Epithelial cell of proximal tubule (primary cell): ENCODE results near the gene ATP9A. TPM values are rescaled to one million over a fixed set of nuclear protein-coding genes. Genes with fewer than 3 reads are reported as not detected.

ENCODE experiments used
- DNase-seq: peaks from one replicate; pipeline ENCODE4 v3.0.0-alpha.2; 2011; ENCODE audit warnings: low read depth
- H3K4me3 ChIP-seq: 2 replicates; pipeline ENCODE4 v1.5.1; 2011; ENCODE audit warnings: low read depth, mild to moderate bottlenecking, low read length
- total RNA-seq: library from RNA; depleted of rRNA; stranded (reverse); fragments of >200 nt; gene quantifications from 2 replicates; pipeline ENCODE4 v1.2.3, GENCODE V29; 2015
- TF ChIP-seq, protein P1 (sequence below): conservative IDR thresholded peaks from 2 replicates; pipeline ENCODE4 v1.5.1; 2012; ENCODE audit warnings: low read depth, mild to moderate bottlenecking, low read length

The ATP9A gene
- total RNA-seq, 1 donor from 2014 or later, result 22.5 TPM

DNA sequence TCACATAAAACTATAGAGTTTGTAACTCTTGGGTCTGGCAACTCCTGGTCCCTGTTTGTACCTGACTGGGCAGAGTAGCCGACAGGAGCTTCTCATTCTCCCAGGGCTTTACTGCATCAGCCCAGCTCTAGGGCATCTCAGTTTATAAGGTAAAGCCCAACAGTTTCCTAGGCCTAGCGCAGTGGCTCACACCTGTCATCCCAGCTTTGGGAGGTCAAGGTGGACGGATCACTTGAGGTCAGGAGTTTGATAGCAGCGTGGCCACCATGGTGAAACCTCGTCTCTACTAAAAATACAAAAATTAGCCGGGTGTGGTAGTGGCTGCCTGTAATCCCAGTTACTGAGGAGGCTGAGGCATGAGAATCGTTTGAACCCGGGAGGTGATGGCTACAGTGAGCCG, 47.8 kb downstream of the ATP9A start:
- H3K4me3 ChIP-seq, result no peak overlapping the region
- no peak for DNase-seq
- TF ChIP-seq, protein P1, sequence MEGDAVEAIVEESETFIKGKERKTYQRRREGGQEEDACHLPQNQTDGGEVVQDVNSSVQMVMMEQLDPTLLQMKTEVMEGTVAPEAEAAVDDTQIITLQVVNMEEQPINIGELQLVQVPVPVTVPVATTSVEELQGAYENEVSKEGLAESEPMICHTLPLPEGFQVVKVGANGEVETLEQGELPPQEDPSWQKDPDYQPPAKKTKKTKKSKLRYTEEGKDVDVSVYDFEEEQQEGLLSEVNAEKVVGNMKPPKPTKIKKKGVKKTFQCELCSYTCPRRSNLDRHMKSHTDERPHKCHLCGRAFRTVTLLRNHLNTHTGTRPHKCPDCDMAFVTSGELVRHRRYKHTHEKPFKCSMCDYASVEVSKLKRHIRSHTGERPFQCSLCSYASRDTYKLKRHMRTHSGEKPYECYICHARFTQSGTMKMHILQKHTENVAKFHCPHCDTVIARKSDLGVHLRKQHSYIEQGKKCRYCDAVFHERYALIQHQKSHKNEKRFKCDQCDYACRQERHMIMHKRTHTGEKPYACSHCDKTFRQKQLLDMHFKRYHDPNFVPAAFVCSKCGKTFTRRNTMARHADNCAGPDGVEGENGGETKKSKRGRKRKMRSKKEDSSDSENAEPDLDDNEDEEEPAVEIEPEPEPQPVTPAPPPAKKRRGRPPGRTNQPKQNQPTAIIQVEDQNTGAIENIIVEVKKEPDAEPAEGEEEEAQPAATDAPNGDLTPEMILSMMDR, result no peak

DNA sequence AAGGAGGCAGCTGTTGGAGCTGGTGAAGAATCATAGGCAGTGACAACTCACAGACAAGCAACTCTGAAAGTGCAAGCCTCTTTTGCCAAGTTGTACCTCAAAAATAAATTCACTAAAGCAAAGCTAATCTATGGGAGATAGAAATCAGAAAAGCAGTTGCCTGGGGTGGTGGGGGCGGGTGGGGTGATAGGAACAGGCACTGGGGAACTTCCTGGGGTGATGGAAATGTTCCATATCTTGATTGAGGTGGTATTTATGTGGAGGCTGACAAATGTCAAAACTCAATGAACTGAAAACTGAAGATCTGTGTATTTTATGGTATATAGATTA, 52.4 kb downstream of the ATP9A start:
- DNase-seq, result no peak
- H3K4me3 ChIP-seq, result no peak overlapping the region
- TF ChIP-seq, protein P1, result no peak

DNA sequence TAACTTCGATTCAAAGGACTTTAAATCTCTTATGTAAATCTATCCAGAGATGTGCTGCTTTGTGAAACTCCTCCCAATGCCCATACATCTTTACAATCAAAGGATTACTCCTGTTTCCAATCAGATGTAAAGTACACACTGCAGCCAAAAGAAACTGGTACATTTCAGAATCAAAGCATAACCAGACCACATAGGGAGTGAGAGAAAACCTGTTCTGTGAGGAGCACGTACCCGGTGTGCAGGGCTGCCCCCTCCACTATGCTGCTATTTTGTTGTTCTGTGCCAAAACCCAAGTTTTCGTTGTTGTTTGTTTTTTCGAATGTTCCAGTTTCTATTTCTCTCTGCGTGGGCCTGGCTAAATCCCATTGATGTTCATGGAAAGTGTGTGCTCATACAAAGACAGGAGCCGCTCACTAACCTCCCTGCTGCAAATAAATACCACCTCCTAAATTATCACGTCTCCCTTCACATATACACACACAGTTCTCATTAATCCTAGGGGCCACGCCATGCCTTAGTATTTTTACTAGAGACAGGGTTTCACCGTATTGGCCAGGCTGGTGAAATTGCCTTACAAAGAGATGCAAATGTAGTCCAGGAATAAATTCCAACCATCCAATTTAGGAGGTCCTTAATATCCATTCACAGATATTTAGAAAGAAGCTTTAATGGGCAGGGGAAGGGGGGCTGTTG, 52.9 kb downstream of the ATP9A start:
- no peak for DNase-seq
- TF ChIP-seq, protein P1, result no peak

DNA sequence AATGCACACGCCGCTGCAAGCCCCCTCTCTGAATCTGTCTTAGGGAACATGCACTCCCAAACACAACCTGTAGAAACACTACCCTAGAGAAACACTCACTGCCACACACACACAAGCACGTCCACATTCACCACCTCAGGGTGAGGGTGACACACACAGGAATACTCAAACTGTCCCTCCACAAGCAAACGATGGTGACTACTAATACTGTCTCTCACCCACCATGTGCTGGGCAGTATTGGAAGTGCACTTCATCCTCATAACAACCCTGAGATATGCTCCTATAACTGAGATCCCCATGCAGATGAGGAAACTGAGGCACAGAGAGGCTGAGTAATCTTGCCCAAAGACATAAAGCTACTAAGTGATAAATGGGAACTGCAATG, 55.0 kb downstream of the ATP9A start:
- H3K4me3 ChIP-seq, result no peak overlapping the region
- TF ChIP-seq, protein P1, result no peak
- DNase-seq, result no peak

More for the DNA sequence above, 52.9 kb downstream of the ATP9A start:
- no peak overlapping the region for H3K4me3 ChIP-seq

DNA sequence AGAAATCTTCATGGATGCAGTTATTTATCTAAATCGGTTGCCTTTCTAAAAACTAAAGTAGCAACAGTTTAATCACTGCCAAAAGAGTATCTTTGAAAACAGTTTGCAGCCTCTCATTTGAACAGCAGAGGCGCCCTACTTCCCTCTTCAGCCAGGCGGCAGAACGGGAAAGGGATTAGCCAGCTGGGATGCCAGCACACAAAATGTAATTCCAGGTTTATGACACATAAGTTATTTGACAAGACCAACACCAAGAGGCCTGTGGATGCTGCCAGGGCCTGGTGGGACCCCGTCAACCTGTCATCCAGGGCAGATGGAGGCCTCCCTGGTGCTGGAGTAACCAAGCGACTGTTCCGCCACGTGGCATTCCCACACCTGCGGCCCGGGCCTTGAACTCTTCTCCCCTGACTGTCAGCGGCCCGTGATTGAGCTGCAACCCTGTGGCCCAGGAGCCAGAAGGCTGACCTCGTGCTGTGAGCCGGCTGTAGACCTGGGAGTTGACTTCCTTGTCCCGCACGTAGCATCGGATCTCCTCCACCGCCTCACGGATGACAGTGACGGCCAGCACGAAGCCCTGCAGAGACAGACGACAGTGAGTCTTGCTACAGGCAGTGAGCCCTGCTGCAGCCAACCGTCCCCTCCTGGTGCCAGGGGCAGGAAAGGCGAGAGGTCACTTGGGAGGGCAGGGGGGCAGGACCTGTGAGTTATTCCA, 55.5 kb downstream of the ATP9A start:
- TF ChIP-seq, protein P1, result peak; percentile 54
- no peak for DNase-seq
- H3K4me3 ChIP-seq, result no peak overlapping the region

DNA sequence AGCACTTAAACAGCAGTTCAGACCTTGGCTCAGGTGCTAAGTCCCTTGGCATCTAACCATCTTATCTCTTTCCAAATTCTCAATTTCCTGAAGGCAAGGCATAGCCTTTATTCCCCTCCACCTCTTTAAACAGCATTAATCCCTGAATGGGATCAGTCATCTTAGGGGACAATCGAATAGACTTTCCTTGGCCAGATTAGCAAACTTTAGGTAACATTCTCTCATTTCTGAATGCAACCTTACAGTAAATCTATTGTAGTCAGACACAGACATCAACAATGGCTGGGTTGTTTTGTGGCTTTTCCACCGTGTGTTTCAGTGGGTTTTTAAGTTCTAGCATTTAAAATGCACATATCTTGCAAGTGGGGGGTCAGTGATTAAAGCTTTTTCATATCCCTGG, 56.8 kb downstream of the ATP9A start:
- no peak for DNase-seq
- no peak overlapping the region for H3K4me3 ChIP-seq
- TF ChIP-seq, protein P1, result no peak

DNA sequence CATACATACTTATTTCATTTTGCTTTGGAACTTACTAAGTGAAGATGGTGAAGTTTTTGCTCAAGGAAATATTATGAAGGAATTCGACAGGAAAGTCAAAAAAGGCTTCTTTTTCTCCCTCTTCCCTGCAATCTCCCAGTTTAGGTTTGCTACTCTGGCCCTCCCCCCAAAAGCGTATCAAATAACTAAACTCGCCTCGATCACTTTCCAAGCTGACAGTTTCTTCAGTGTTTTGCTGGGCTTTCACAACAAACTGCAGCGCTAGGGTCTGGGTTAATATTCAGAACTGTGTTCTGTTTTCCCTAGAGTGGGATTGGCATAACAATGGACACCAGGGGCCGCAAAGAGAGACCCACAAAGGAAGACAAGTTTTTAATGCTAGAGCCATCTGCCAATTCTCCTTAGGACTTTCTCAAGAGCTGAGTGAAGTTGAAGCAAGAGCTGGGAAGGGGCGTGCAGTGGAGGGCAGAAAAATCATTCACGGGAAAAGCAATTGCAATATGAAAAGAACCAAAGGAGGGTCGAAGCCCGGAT, 57.8 kb downstream of the ATP9A start:
- H3K4me3 ChIP-seq, result no peak overlapping the region
- TF ChIP-seq, protein P1, result no peak
- DNase-seq, result no peak
